Astrocyte (in vitro differentiated cells and primary cell): Measurements from ENCODE around the gene FAM174B. TPM values are rescaled to one million over a fixed set of nuclear protein-coding genes. Genes with fewer than 3 reads are reported as not detected.

Experiments used
- DNase-seq: peaks from one replicate; pipeline ENCODE4 v3.0.0-alpha.2; 2010; ENCODE audit warnings: low read depth
- FAIRE-seq: peaks from 2 replicates; lab custom pipeline; 2011; peaks lifted over from hg19 to GRCh38; lab: Jason Lieb, UNC
- H2AFZ ChIP-seq: 2 replicates; pipeline ENCODE4 v1.6.0; 2012; ENCODE audit warnings: low read depth, low read length, inconsistent platforms
- H3K27ac ChIP-seq: 2 replicates; pipeline ENCODE4 v1.5.1; 2011; ENCODE audit warnings: low read depth, low read length, inconsistent platforms
- H3K27me3 ChIP-seq: 2 replicates; pipeline ENCODE4 v1.6.0; 2011; ENCODE audit warnings: low read length, inconsistent platforms; ENCODE audit not compliant: insufficient read depth
- H3K36me3 ChIP-seq: 2 replicates; pipeline ENCODE4 v1.5.1; 2011; ENCODE audit warnings: low read length, inconsistent platforms; ENCODE audit not compliant: insufficient read depth
- H3K4me1 ChIP-seq: 2 replicates; pipeline ENCODE4 v1.5.1; 2011; ENCODE audit warnings: low read length, inconsistent platforms; ENCODE audit not compliant: insufficient read depth
- H3K4me2 ChIP-seq: 2 replicates; pipeline ENCODE4 v1.6.0; 2012; ENCODE audit warnings: low read length, inconsistent platforms
- H3K4me3 ChIP-seq: 2 replicates; pipeline ENCODE4 v1.5.1; 2011; ENCODE audit warnings: low read depth, mild to moderate bottlenecking, low read length, inconsistent platforms; ENCODE audit not compliant: insufficient read depth
- H3K79me2 ChIP-seq: 2 replicates; pipeline ENCODE4 v1.6.0; 2012; ENCODE audit warnings: mild to moderate bottlenecking, low read length, inconsistent platforms; ENCODE audit not compliant: insufficient read depth
- H3K9ac ChIP-seq: 2 replicates; pipeline ENCODE4 v1.6.0; 2012; ENCODE audit warnings: mild to moderate bottlenecking, low read length, inconsistent platforms
- H3K9me3 ChIP-seq: 2 replicates; pipeline ENCODE4 v1.5.1; 2012; ENCODE audit warnings: low read depth, mild to moderate bottlenecking, low read length, inconsistent platforms; ENCODE audit not compliant: insufficient read depth
- H4K20me1 ChIP-seq: 2 replicates; pipeline ENCODE4 v1.6.0; 2012; ENCODE audit warnings: low read length, inconsistent platforms; ENCODE audit not compliant: insufficient read depth
- H3K27ac Mint-ChIP-seq: one replicate; pipeline ENCODE4 v1.8.0; 2021; ENCODE audit warnings: mild to moderate bottlenecking, mixed read lengths; ENCODE audit not compliant: unreplicated experiment
- H3K27me3 Mint-ChIP-seq: one replicate; pipeline ENCODE4 v1.8.0; 2021; ENCODE audit warnings: low read depth, mixed read lengths; ENCODE audit not compliant: unreplicated experiment
- H3K36me3 Mint-ChIP-seq: one replicate; pipeline ENCODE4 v1.8.0; 2021; ENCODE audit warnings: low read depth, mixed read lengths; ENCODE audit not compliant: unreplicated experiment
- H3K4me1 Mint-ChIP-seq: one replicate; pipeline ENCODE4 v1.8.0; 2021; ENCODE audit warnings: low read depth, mixed read lengths; ENCODE audit not compliant: unreplicated experiment
- H3K4me3 Mint-ChIP-seq: one replicate; pipeline ENCODE4 v1.8.0; 2021; ENCODE audit warnings: mild to moderate bottlenecking, moderate library complexity, mixed read lengths; ENCODE audit not compliant: unreplicated experiment
- H3K9me3 Mint-ChIP-seq: one replicate; pipeline ENCODE4 v1.8.0; 2021; ENCODE audit warnings: mild to moderate bottlenecking, mixed read lengths; ENCODE audit not compliant: unreplicated experiment
- EZH2 ChIP-seq: IDR thresholded peaks from 2 replicates; pipeline ENCODE4 v1.6.1; 2012; ENCODE audit warnings: mild to moderate bottlenecking, low read length, inconsistent platforms; ENCODE audit not compliant: insufficient read depth
- total RNA-seq: library from RNA; stranded (reverse); gene quantifications from 2 replicates; pipeline ENCODE4 v1.2.1, GENCODE V29; 2021
- TF ChIP-seq, protein P1 (sequence below): IDR thresholded peaks from 2 replicates; pipeline ENCODE4 v1.5.1; 2011; ENCODE audit warnings: low read depth, mild to moderate bottlenecking, inconsistent platforms, low read length, moderate library complexity; ENCODE audit not compliant: insufficient read depth

The FAM174B gene
- total RNA-seq, 1 donor from 2014 or later: 11.2 TPM

DNA sequence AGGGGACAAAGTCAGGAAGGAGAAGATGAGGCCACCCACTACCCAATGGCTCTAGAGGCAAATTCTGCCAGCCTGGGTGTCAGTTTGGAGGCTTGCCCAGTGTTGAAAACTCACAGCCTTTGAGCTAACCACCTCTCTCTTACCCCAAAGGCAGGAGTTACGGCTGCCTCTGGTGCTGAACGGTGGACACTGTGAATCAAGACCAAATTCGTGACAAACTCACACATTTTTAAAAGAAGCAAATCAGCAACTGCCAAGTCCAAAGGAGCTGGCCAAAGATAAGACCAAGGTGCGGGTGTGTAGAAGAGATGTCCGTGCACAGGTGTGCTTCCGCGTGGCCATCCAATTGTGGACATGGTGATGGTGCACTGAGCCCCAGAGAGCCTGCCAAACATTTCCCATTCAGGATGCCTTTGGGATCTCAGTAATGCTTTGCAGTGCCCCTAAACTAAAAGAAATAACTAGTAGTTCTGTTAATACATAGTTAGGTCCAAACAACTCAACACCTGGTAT, 74.6 kb downstream of the FAM174B start:
- H3K9ac ChIP-seq: no peak overlapping the region
- H3K4me1 Mint-ChIP-seq: no peaks in the 10 kb centered on the region

GRCh38 chr15:92580521-92580920, 75.1 kb downstream of the FAM174B start:
- no peak overlapping the region for H3K27ac ChIP-seq
- Mint-ChIP-seq H3K36me3 (no peaks in the 10 kb centered on the region), H3K4me1 (no peaks in the 10 kb centered on the region), H3K9me3 (peaks cover 2% of the 10 kb centered on the region), H3K27ac (no peak overlapping the region), H3K4me3 (no peak overlapping the region), H3K27me3 (peaks cover 43% of the 10 kb centered on the region)
- H3K9me3 ChIP-seq: no peaks in the 10 kb centered on the region
- DNase-seq (no peak), FAIRE-seq (no peak)
- TF ChIP-seq, protein P1, sequence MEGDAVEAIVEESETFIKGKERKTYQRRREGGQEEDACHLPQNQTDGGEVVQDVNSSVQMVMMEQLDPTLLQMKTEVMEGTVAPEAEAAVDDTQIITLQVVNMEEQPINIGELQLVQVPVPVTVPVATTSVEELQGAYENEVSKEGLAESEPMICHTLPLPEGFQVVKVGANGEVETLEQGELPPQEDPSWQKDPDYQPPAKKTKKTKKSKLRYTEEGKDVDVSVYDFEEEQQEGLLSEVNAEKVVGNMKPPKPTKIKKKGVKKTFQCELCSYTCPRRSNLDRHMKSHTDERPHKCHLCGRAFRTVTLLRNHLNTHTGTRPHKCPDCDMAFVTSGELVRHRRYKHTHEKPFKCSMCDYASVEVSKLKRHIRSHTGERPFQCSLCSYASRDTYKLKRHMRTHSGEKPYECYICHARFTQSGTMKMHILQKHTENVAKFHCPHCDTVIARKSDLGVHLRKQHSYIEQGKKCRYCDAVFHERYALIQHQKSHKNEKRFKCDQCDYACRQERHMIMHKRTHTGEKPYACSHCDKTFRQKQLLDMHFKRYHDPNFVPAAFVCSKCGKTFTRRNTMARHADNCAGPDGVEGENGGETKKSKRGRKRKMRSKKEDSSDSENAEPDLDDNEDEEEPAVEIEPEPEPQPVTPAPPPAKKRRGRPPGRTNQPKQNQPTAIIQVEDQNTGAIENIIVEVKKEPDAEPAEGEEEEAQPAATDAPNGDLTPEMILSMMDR: no peak
- TF ChIP-seq EZH2: no peak
- H4K20me1 ChIP-seq: no peaks in the 10 kb centered on the region
- no peaks in the 10 kb centered on the region for H3K4me1 ChIP-seq
- no peak overlapping the region for H3K4me3 ChIP-seq
- H3K9ac ChIP-seq: no peak overlapping the region
- H3K27me3 ChIP-seq: no peaks in the 10 kb centered on the region
- no peak overlapping the region for H3K4me2 ChIP-seq
- H2AFZ ChIP-seq: no peak overlapping the region
- H3K36me3 ChIP-seq: no peaks in the 10 kb centered on the region
- H3K79me2 ChIP-seq: no peaks in the 10 kb centered on the region

More for the DNA sequence above, 74.6 kb downstream of the FAM174B start:
- H3K27ac Mint-ChIP-seq: no peak overlapping the region
- H3K27me3 Mint-ChIP-seq: peaks cover 46% of the 10 kb centered on the region
- DNase-seq: no peak
- no peak overlapping the region for H3K4me3 Mint-ChIP-seq
- no peak for TF ChIP-seq EZH2
- TF ChIP-seq, protein P1: no peak
- no peaks in the 10 kb centered on the region for H4K20me1 ChIP-seq
- no peak overlapping the region for H3K27ac ChIP-seq
- no peaks in the 10 kb centered on the region for H3K79me2 ChIP-seq
- H3K36me3 ChIP-seq: no peaks in the 10 kb centered on the region
- H3K4me3 ChIP-seq: no peak overlapping the region
- H3K27me3 ChIP-seq: no peaks in the 10 kb centered on the region
- H3K9me3 ChIP-seq: no peaks in the 10 kb centered on the region
- H3K4me2 ChIP-seq: no peak overlapping the region
- no peaks in the 10 kb centered on the region for H3K36me3 Mint-ChIP-seq
- H3K4me1 ChIP-seq: no peaks in the 10 kb centered on the region
- peaks cover 2% of the 10 kb centered on the region for H3K9me3 Mint-ChIP-seq
- H2AFZ ChIP-seq: no peak overlapping the region
- FAIRE-seq: no peak

- Histone ChIP-seq H4K20me1 (no peaks in the 10 kb centered on the region), H3K79me2 (no peaks in the 10 kb centered on the region), H3K27me3 (no peaks in the 10 kb centered on the region), H2AFZ (no peak overlapping the region), H3K4me2 (no peak overlapping the region), H3K9ac (no peak overlapping the region), H3K4me3 (no peak overlapping the region), H3K9me3 (no peaks in the 10 kb centered on the region), H3K4me1 (no peaks in the 10 kb centered on the region), H3K36me3 (no peaks in the 10 kb centered on the region), H3K27ac (no peak overlapping the region)
- no peak overlapping the region for H3K4me3 Mint-ChIP-seq
- FAIRE-seq (no peak), DNase-seq (no peak)
- peaks cover 42% of the 10 kb centered on the region for H3K27me3 Mint-ChIP-seq
- TF ChIP-seq, protein P1: no peak
- no peak for TF ChIP-seq EZH2
- no peaks in the 10 kb centered on the region for H3K36me3 Mint-ChIP-seq
- H3K4me1 Mint-ChIP-seq: no peaks in the 10 kb centered on the region
- peaks cover 2% of the 10 kb centered on the region for H3K9me3 Mint-ChIP-seq
- no peak overlapping the region for H3K27ac Mint-ChIP-seq
Observed at GRCh38 chr15:92579931-92580470, 75.6 kb downstream of the FAM174B start.
